ENCODE results near the gene PCED1B.

Gene PCED1B

GRCh38 chr12:47156167-47156736, 76.8 kb downstream of the PCED1B start:
- no peak overlapping the region for H3K4me3 ChIP-seq (ENCODE audit: low read depth, low read length)
- TF ChIP-seq, protein P1, sequence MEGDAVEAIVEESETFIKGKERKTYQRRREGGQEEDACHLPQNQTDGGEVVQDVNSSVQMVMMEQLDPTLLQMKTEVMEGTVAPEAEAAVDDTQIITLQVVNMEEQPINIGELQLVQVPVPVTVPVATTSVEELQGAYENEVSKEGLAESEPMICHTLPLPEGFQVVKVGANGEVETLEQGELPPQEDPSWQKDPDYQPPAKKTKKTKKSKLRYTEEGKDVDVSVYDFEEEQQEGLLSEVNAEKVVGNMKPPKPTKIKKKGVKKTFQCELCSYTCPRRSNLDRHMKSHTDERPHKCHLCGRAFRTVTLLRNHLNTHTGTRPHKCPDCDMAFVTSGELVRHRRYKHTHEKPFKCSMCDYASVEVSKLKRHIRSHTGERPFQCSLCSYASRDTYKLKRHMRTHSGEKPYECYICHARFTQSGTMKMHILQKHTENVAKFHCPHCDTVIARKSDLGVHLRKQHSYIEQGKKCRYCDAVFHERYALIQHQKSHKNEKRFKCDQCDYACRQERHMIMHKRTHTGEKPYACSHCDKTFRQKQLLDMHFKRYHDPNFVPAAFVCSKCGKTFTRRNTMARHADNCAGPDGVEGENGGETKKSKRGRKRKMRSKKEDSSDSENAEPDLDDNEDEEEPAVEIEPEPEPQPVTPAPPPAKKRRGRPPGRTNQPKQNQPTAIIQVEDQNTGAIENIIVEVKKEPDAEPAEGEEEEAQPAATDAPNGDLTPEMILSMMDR (IDR thresholded peaks at IDR 0.05; ENCODE audit: borderline replicate concordance, insufficient read depth, low read depth, low read length): no peak

DNA sequence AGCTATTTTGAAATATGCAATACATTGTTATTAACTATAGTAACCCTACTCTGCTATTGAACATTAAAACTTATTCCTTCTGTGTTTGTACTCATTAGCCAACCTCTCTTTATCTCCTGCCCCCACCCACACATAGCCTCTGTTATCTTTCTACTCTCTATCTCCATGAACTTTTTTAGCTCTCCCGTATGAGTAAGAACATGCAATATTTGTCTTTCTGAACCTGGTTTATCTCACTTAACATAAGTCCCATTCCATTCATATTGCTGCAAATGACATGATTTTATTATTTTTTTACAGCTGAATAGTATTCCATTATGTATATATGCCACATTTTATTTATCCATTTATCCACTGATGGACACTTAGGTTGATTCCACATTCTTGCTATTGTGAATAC, 79.4 kb downstream of the PCED1B start:
- TF ChIP-seq, protein P1 (IDR thresholded peaks at IDR 0.05; ENCODE audit: borderline replicate concordance, insufficient read depth, low read depth, low read length): no peak
- H3K4me3 ChIP-seq (ENCODE audit: low read depth, low read length): no peak overlapping the region

DNA sequence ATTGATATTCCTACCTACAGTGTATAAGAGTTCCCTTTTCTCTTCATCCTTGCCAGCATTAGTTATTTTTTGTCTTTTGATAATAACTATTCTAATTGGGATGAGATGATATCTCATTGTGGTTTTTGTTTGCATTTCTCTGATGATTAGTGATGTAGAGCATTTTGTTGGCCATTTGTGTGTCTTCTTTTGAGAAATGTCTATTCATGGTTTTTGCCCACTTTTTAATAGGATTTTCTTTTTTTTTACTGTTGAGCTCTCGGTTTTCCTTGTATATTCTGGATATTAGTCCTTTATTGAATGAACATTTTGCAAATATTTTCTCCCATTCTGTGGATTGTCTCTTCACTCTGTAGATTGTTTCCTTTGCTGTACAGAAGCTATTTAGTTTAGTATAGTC, 79.9 kb downstream of the PCED1B start:
- TF ChIP-seq, protein P1 (IDR thresholded peaks at IDR 0.05; ENCODE audit: borderline replicate concordance, insufficient read depth, low read depth, low read length): no peak
- no peak overlapping the region for H3K4me3 ChIP-seq (ENCODE audit: low read depth, low read length)

DNA sequence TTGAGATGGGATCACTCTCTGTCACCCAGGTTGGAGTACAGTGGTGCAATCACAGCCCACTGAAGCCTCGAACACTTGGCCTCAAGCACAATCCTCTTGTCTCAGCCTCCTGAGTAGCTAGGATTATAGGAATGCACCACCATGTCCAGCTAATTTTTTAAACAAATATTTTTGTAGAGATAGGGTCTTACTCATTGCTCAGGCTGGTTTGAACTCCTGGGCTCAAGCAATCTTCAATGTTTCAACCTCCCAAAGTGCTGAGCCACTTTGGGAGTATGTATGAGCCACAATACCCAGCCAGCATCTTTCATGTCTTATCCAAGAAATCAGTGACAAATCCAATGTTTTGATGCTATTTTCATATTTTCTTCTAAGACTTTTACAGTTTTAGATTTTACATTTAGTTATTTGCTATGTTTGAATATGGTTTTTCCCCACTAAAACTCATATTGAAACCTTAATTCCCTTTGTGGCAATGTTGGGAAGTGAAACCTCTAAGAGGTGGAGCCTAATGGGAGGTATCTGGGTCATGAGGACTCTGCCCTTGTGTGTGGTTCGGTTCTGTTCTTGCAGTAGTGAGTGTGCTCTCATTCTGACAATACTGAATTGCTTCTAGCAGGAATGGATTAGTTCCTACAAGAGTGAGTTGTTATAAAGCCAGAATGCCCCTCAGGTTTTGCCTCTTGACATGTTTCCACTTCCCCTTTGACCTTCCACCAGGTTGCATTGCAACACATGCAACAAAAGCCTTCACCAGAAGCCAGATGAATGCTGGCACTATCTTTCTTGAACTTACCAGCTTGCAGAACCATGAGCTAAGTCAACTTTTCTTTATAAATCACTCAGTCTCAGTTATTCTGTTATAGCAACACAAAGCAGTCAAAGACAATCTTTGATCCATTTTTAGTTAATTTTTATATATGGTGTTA, 81.2 kb downstream of the PCED1B start:
- TF ChIP-seq, protein P1 (IDR thresholded peaks at IDR 0.05; ENCODE audit: borderline replicate concordance, insufficient read depth, low read depth, low read length): no peak
- no peak overlapping the region for H3K4me3 ChIP-seq (ENCODE audit: low read depth, low read length)

DNA sequence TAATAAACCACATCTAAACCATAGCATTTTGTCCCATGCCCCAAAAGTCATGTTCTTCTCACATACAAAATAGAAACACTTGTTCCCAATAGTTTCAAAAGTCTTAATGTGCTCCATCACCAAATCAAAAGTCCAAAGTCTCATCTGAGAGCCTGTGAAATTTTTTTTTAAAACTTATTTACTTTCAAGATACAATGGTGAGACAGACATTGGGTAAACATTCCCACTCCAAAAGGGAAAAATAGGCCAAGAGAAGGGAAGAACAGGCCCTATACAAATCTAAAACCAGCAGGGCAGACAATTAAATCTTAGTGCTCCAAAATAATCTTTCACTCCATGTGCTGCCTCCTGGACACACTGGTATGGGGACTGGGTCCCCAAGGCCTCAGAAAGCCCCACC, 84.7 kb downstream of the PCED1B start:
- TF ChIP-seq, protein P1 (IDR thresholded peaks at IDR 0.05; ENCODE audit: borderline replicate concordance, insufficient read depth, low read depth, low read length): no peak
- H3K4me3 ChIP-seq (ENCODE audit: low read depth, low read length): no peak overlapping the region

GRCh38 chr12:47164724-47165439, 85.5 kb downstream of the PCED1B start:
- TF ChIP-seq, protein P1 (IDR thresholded peaks at IDR 0.05; ENCODE audit: borderline replicate concordance, insufficient read depth, low read depth, low read length): no peak

More at GRCh38 chr12:47164724-47165439, 85.5 kb downstream of the PCED1B start:
- no peak overlapping the region for H3K4me3 ChIP-seq (ENCODE audit: low read depth, low read length)

All from GM12875 (cell line).